ENCODE measurements around the gene SPDYE5. TPM values are rescaled to one million over a fixed set of nuclear protein-coding genes. Genes with fewer than 3 reads are reported as not detected.
A peak's percentile ranks its signal among the peaks of the same experiment; 100 is the strongest.

The SPDYE5 gene
- total and polyA plus RNA-seq, 2 donors (not counting 1 experiment from before 2014, with no cell fraction given) = 0.27 TPM; not detected in 1

DNA sequence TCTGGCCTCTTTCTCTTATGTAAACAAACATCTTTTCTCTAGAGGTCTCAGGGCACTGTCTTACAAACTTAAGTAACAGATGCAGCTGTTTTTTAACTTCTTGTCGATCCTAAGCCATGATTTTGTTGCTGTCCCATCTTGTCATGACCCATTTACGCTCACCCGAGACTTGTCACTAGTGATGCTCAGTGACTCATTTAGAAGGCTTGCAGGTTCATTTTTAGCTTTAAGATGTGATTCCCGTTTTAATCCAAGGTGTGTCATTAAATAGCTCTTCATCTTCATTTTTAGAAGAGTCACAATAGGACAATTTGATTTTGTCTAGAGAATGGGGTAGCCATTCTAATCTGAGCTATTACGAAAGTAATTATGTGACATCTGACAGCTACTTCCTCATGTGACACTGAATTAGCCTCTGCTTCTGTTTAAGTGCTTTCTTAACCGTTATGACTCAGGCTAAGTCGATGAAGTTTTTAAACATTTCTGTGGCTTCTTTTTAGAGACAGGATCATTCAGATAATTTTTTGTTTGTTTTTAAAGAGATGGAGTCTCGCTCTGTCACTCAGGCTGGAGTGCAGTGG is 42.7 kb downstream of the SPDYE5 start:
- ATAC-seq (ENCODE audit: low read depth) = no peak
- no peak overlapping the region for H3K27ac Mint-ChIP-seq

DNA sequence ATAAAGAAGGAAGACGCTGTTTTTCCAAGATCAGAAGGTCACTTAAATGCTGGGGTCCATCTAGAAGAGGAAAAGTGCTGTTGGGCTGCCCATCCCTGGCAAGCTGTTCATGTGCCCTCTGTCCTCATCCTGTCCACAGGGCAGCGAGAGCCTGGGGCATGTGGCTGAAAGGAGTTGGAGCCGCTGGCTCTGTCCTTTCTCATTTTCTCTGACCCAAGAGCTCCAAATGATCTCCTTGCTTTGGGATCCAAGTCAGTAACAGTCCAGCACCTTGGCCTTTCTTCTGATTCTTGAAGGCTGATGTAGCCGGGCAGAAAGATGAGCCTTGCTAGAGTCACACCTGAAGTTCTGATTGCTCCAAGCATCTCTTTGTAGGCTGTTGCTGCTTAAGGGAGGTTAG is 44.4 kb downstream of the SPDYE5 start:
- H3K27me3 Mint-ChIP-seq = no peaks in the 10 kb centered on the region
- peaks cover 0 to 4% of the 10 kb centered on the region in 2 experiments for H3K36me3 ChIP-seq (replicated peaks in 1 of 2; ENCODE audit: control extremely low read depth in 1 of 2, control insufficient read depth in 1 of 2, extremely low read depth in 1 of 2, insufficient read depth in 2 of 2, low read length in 1 of 2)
- no peak overlapping the region for H3K27ac Mint-ChIP-seq
- H3K27ac ChIP-seq (ENCODE audit: low read length in 2 of 2) = no peak overlapping the region
- H3K9ac ChIP-seq (ENCODE audit: low read length) = no peak overlapping the region
- no peaks in the 10 kb centered on the region for H3K79me2 ChIP-seq (ENCODE audit: control insufficient read depth, insufficient read depth, low read length)
- H3K9me3 ChIP-seq (ENCODE audit: control extremely low read depth in 1 of 3, control insufficient read depth in 2 of 3, insufficient read depth in 1 of 3, low read length in 2 of 3) = no peaks in the 10 kb centered on the region
- no peaks in the 10 kb centered on the region for H3K27me3 ChIP-seq (replicated peaks in 1 of 4; ENCODE audit: control extremely low read depth in 1 of 4, control insufficient read depth in 3 of 4, insufficient read depth in 4 of 4, low read length in 3 of 4)
- peaks cover 0 to 3% of the 10 kb centered on the region in 2 donors for H3K4me1 ChIP-seq (ENCODE audit: control insufficient read depth in 2 of 2, insufficient read depth in 2 of 2, low read length in 2 of 2)
- CTCF ChIA-PET = no interaction called here
- TF ChIP-seq EZH2 (IDR thresholded peaks at IDR 0.05; ENCODE audit: borderline replicate concordance, insufficient read depth, low read depth, low read length, poor library complexity, severe bottlenecking) = no peak
- TF ChIP-seq, protein P1, sequence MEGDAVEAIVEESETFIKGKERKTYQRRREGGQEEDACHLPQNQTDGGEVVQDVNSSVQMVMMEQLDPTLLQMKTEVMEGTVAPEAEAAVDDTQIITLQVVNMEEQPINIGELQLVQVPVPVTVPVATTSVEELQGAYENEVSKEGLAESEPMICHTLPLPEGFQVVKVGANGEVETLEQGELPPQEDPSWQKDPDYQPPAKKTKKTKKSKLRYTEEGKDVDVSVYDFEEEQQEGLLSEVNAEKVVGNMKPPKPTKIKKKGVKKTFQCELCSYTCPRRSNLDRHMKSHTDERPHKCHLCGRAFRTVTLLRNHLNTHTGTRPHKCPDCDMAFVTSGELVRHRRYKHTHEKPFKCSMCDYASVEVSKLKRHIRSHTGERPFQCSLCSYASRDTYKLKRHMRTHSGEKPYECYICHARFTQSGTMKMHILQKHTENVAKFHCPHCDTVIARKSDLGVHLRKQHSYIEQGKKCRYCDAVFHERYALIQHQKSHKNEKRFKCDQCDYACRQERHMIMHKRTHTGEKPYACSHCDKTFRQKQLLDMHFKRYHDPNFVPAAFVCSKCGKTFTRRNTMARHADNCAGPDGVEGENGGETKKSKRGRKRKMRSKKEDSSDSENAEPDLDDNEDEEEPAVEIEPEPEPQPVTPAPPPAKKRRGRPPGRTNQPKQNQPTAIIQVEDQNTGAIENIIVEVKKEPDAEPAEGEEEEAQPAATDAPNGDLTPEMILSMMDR (IDR thresholded peaks at IDR 0.05) = no peak
- no peak for ATAC-seq (ENCODE audit: low read depth)
- POLR2A ChIA-PET = no interaction called here
- no peak overlapping the region for H3K4me2 ChIP-seq (replicated peaks; ENCODE audit: low read depth, low read length, poor library complexity, severe bottlenecking)
- H2AFZ ChIP-seq (ENCODE audit: insufficient read depth, low read depth, low read length, poor library complexity, severe bottlenecking) = no peak overlapping the region
- 96% methylated on average over 4 of the region's 4 CpGs for WGBS (ENCODE audit: insufficient coverage)
- H3K4me1 Mint-ChIP-seq = peaks cover 6% of the 10 kb centered on the region
- DNase-seq = no peak
- H3K4me3 ChIP-seq (ENCODE audit: control extremely low read depth in 1 of 5, extremely low read depth in 1 of 5, insufficient read depth in 1 of 5, low read depth in 2 of 5, low read length in 4 of 5) = no peak overlapping the region
- H4K20me1 ChIP-seq (ENCODE audit: control insufficient read depth, insufficient read depth, low read length, poor library complexity, severe bottlenecking) = no peaks in the 10 kb centered on the region
- no peaks in the 10 kb centered on the region for H3K9me3 Mint-ChIP-seq (ENCODE audit: insufficient read depth)
- intact Hi-C loops (cut with micrococcal nuclease) = no loop called here
- H3K4me3 Mint-ChIP-seq = no peak overlapping the region

More for the DNA sequence above, 42.7 kb downstream of the SPDYE5 start:
- Mint-ChIP-seq H3K27me3 (no peaks in the 10 kb centered on the region), H3K9me3 (ENCODE audit: insufficient read depth) (no peaks in the 10 kb centered on the region), H3K4me1 (peaks cover 6% of the 10 kb centered on the region), H3K4me3 (peak overlapping the region; percentile 46)
- H4K20me1 ChIP-seq (ENCODE audit: control insufficient read depth, insufficient read depth, low read length, poor library complexity, severe bottlenecking) = no peaks in the 10 kb centered on the region
- H3K9ac ChIP-seq (ENCODE audit: low read length) = no peak overlapping the region
- peaks cover 0 to 4% of the 10 kb centered on the region in 2 experiments for H3K36me3 ChIP-seq (replicated peaks in 1 of 2; ENCODE audit: control extremely low read depth in 1 of 2, control insufficient read depth in 1 of 2, extremely low read depth in 1 of 2, insufficient read depth in 2 of 2, low read length in 1 of 2)
- H3K9me3 ChIP-seq (ENCODE audit: control extremely low read depth in 1 of 3, control insufficient read depth in 2 of 3, insufficient read depth in 1 of 3, low read length in 2 of 3) = no peaks in the 10 kb centered on the region
- peak overlapping the region; percentile 30 for H2AFZ ChIP-seq (ENCODE audit: insufficient read depth, low read depth, low read length, poor library complexity, severe bottlenecking)
- intact Hi-C loops (cut with micrococcal nuclease) = no loop called here
- H3K4me1 ChIP-seq (ENCODE audit: control insufficient read depth in 2 of 2, insufficient read depth in 2 of 2, low read length in 2 of 2) = peaks cover 0 to 3% of the 10 kb centered on the region in 2 donors
- 51% methylated on average over 6 of the region's 8 CpGs for WGBS (ENCODE audit: insufficient coverage)
- H3K4me2 ChIP-seq (replicated peaks; ENCODE audit: low read depth, low read length, poor library complexity, severe bottlenecking) = no peak overlapping the region
- H3K27ac ChIP-seq (ENCODE audit: low read length in 2 of 2) = no peak overlapping the region
- peak; percentile 21 for DNase-seq
- TF ChIP-seq, protein P1 (IDR thresholded peaks at IDR 0.05) = no peak
- TF ChIP-seq EZH2 (IDR thresholded peaks at IDR 0.05; ENCODE audit: borderline replicate concordance, insufficient read depth, low read depth, low read length, poor library complexity, severe bottlenecking) = no peak
- peak overlapping the region in 1 of 5 experiments; percentile 1 for H3K4me3 ChIP-seq (ENCODE audit: control extremely low read depth in 1 of 5, extremely low read depth in 1 of 5, insufficient read depth in 1 of 5, low read depth in 2 of 5, low read length in 4 of 5)
- POLR2A ChIA-PET = no interaction called here
- CTCF ChIA-PET = no interaction called here
- H3K27me3 ChIP-seq (replicated peaks in 1 of 4; ENCODE audit: control extremely low read depth in 1 of 4, control insufficient read depth in 3 of 4, insufficient read depth in 4 of 4, low read length in 3 of 4) = no peaks in the 10 kb centered on the region
- H3K79me2 ChIP-seq (ENCODE audit: control insufficient read depth, insufficient read depth, low read length) = no peaks in the 10 kb centered on the region
